A549 treated with CpdA at 1 μM for 4 hours (cell line): Measurements from ENCODE around the gene TCL1B. TPM values are rescaled to one million over a fixed set of nuclear protein-coding genes. Genes with fewer than 3 reads are reported as not detected.

Experiments used
- total RNA-seq: library from RNA; stranded (reverse); fragments of 200-300 nt; extraction: Qiagen RNA extraction; gene quantifications from 5 replicates; pipeline ENCODE4 v1.2.3, GENCODE V29; 2022; ENCODE audit warnings: low read depth

TCL1B gene
- not detected in 5 replicates for total RNA-seq

GRCh38 chr14:95685978-95686922 is at the start of gene TCL1B:
Gene TCL1B (plus strand): TSS chr14:95686426. CDS start chr14:95686468, 42 bp downstream.

DNA sequence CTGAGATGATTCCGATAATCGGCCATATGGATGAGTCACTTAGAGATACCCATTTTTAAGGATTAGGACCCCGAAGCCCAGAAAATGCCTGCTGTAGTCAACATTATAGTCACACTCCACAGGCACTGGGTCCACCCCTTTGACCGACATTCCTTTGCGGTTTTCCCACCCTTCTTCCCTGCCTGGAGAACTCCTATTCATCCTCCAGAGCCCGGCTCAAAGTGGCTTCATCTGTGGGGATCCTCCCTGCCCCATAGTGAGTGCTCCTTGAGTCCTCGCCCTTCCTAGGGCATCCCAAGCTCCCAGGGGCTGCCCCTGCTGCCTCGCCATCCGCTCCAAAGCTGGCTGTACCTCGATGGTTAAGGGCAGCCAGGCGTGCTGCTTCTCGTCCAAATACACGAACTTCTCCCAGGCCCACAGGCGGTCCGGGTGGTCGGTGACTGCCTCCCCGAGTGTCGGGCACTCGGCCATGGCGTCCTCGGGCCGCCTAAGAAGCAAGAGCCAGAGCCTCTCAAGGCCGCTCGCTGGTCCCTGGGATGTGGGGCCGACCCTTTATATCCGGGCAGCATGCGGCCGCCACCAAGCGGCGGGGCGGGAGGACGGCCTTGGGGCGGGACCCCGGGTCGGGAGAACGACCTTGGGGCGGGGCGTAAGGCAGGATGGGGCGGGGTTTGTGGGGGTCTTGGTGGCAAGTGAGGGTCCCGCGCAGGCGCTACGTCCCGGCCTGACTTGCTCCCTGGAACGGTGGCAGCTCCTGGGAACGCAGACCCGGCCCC is 27.6 kb downstream of the TCL1B start, which contains the start of gene TCL1A:
TCL1A (minus strand) TSS at position 530 of the 776 bp plus-strand sequence; CDS start at position 471, 59 bp downstream.

Other genes with a start within 250 kb of the TCL1B start
- 0.09 to 0.33 TPM (median 0.20 TPM) in 5 replicates for gene SYNE3, start 169.8 kb upstream of the TCL1B start, total RNA-seq
- gene GLRX5, start 151.4 kb upstream of the TCL1B start, total RNA-seq: 45.3 to 77.1 TPM (median 73.5 TPM) in 5 replicates
- not detected in 5 replicates for gene TCL1A, start 27.7 kb downstream of the TCL1B start, total RNA-seq
- not detected in 5 replicates for gene TUNAR, start 190.4 kb downstream of the TCL1B start, total RNA-seq